Karpas-422 (cell line): ENCODE results near the gene PDE4DIP. TPM values are rescaled to one million over a fixed set of nuclear protein-coding genes. Genes with fewer than 3 reads are reported as not detected.
"Not testable (repeated sequence)": the region's sequence is repeated elsewhere in the genome, so short reads cannot be mapped to it uniquely, and the experiment has no call there.

Experiments used
- DNase-seq: peaks from one replicate; pipeline ENCODE4 v3.0.0-alpha.2; 2015
- H2AFZ ChIP-seq: fragments of 200-600 bp; sonication (generic); 2 replicates; pipeline ENCODE4 v1.6.1; 2014; ENCODE audit warnings: antibody characterized with exemption, low read length, mixed read lengths
- H3K27ac ChIP-seq: fragments of 200-600 bp; sonication (generic); 2 replicates; pipeline ENCODE4 v1.5.1; 2014; ENCODE audit warnings: mild to moderate bottlenecking, low read length, moderate library complexity
- H3K27me3 ChIP-seq: fragments of 200-600 bp; sonication (generic); 2 replicates; pipeline ENCODE4 v1.6.1; 2014; ENCODE audit warnings: low read length, mixed read lengths
- H3K36me3 ChIP-seq: fragments of 200-600 bp; sonication (generic); 2 replicates; pipeline ENCODE4 v1.6.1; 2014; ENCODE audit warnings: low read length, mixed read lengths; ENCODE audit not compliant: insufficient read depth
- H3K4me1 ChIP-seq: fragments of 200-600 bp; sonication (generic); 2 replicates; pipeline ENCODE4 v1.6.1; 2014; ENCODE audit warnings: mild to moderate bottlenecking, low read length, mixed read lengths
- H3K4me2 ChIP-seq: fragments of 200-600 bp; sonication (generic); 2 replicates; pipeline ENCODE4 v1.6.1; 2014; ENCODE audit warnings: low read length, low read depth, mild to moderate bottlenecking; ENCODE audit not compliant: poor library complexity, severe bottlenecking
- H3K4me3 ChIP-seq: fragments of 200-600 bp; sonication (generic); 2 replicates; pipeline ENCODE4 v1.5.1; 2014; ENCODE audit warnings: mild to moderate bottlenecking, antibody characterized with exemption, low read length, mixed read lengths
- H3K79me2 ChIP-seq: fragments of 200-600 bp; sonication (generic); 2 replicates; pipeline ENCODE4 v1.6.1; 2014; ENCODE audit warnings: mild to moderate bottlenecking, low read length, mixed read lengths
- H3K9ac ChIP-seq: fragments of 200-600 bp; sonication (generic); 2 replicates; pipeline ENCODE4 v1.6.0; 2014; ENCODE audit warnings: low read length
- H3K9me2 ChIP-seq: fragments of 200-600 bp; sonication (generic), shearing (Covaris generic); replicated peaks from 2 replicates; pipeline ENCODE4 v1.6.0; 2014; ENCODE audit warnings: mild to moderate bottlenecking, low read length, moderate library complexity; ENCODE audit not compliant: insufficient read depth
- H3K9me3 ChIP-seq: fragments of 300-700, 200-600 bp; sonication (generic); 2 replicates; pipeline ENCODE4 v1.6.1; 2014; ENCODE audit warnings: low read length, mixed read lengths
- H4K20me1 ChIP-seq: fragments of 200-600 bp; sonication (generic); 2 replicates; pipeline ENCODE4 v1.6.1; 2014; ENCODE audit warnings: mild to moderate bottlenecking, antibody characterized with exemption, low read length, low read depth; ENCODE audit not compliant: insufficient read depth
- total RNA-seq: library from RNA; depleted of rRNA; stranded (reverse); fragments of >200 nt; shearing (Covaris generic); gene quantifications from 2 replicates; pipeline ENCODE4 v1.2.3, GENCODE V29; 2014; ENCODE audit warnings: low replicate concordance

Gene PDE4DIP
- total RNA-seq, 1 experiment from 2014 or later: 15.6 TPM

GRCh38 chr1:148885219-148885618 lies 41.0 kb downstream of the PDE4DIP start:
- DNase-seq, H3K9ac ChIP-seq, H3K4me2 ChIP-seq, H3K27me3 ChIP-seq, H3K9me3 ChIP-seq, H3K4me1 ChIP-seq, H4K20me1 ChIP-seq, H3K27ac ChIP-seq, H2AFZ ChIP-seq, H3K4me3 ChIP-seq, H3K9me2 ChIP-seq, H3K79me2 ChIP-seq, H3K36me3 ChIP-seq: not testable (repeated sequence)

GRCh38 chr1:148886293-148886692 lies 42.1 kb downstream of the PDE4DIP start:
- H3K27ac ChIP-seq, H3K36me3 ChIP-seq, H3K4me2 ChIP-seq, H3K4me3 ChIP-seq, H3K27me3 ChIP-seq, H2AFZ ChIP-seq, H3K4me1 ChIP-seq, H3K9ac ChIP-seq, H3K79me2 ChIP-seq, DNase-seq, H3K9me3 ChIP-seq, H4K20me1 ChIP-seq, H3K9me2 ChIP-seq: not testable (repeated sequence)

- not testable (repeated sequence) for H3K4me2 ChIP-seq, H3K9ac ChIP-seq, H2AFZ ChIP-seq, H3K79me2 ChIP-seq, H3K27me3 ChIP-seq, DNase-seq, H3K9me2 ChIP-seq, H3K9me3 ChIP-seq, H3K36me3 ChIP-seq, H4K20me1 ChIP-seq, H3K27ac ChIP-seq, H3K4me3 ChIP-seq, H3K4me1 ChIP-seq
Observed at GRCh38 chr1:148888597-148888996, 44.4 kb downstream of the PDE4DIP start.

- not testable (repeated sequence) for H3K4me1 ChIP-seq, H3K79me2 ChIP-seq, H3K4me2 ChIP-seq, H3K9me3 ChIP-seq, H3K36me3 ChIP-seq, H3K9me2 ChIP-seq, H3K9ac ChIP-seq, H3K4me3 ChIP-seq, H4K20me1 ChIP-seq, DNase-seq, H3K27ac ChIP-seq, H2AFZ ChIP-seq, H3K27me3 ChIP-seq
Observed at GRCh38 chr1:148889267-148890074, 45.2 kb downstream of the PDE4DIP start.

- not testable (repeated sequence) for H3K36me3 ChIP-seq, DNase-seq, H3K9me3 ChIP-seq, H3K27me3 ChIP-seq, H3K4me1 ChIP-seq, H2AFZ ChIP-seq, H3K79me2 ChIP-seq, H4K20me1 ChIP-seq, H3K4me3 ChIP-seq, H3K4me2 ChIP-seq, H3K9ac ChIP-seq, H3K9me2 ChIP-seq, H3K27ac ChIP-seq
Observed at GRCh38 chr1:148890075-148890568, 45.9 kb downstream of the PDE4DIP start.

- H3K27me3 ChIP-seq: not testable (repeated sequence)
Observed at GRCh38 chr1:148894360-148895352, 50.4 kb downstream of the PDE4DIP start.

GRCh38 chr1:148900026-148900425 lies 55.8 kb downstream of the PDE4DIP start:
- H3K27ac ChIP-seq, H3K4me3 ChIP-seq: not testable (repeated sequence)

More at GRCh38 chr1:148894360-148895352, 50.4 kb downstream of the PDE4DIP start:
- H4K20me1 ChIP-seq, H2AFZ ChIP-seq, DNase-seq, H3K79me2 ChIP-seq, H3K9ac ChIP-seq, H3K9me2 ChIP-seq, H3K4me2 ChIP-seq, H3K4me3 ChIP-seq, H3K36me3 ChIP-seq, H3K4me1 ChIP-seq, H3K27ac ChIP-seq, H3K9me3 ChIP-seq: not testable (repeated sequence)

GRCh38 chr1:148900691-148901090 lies 56.5 kb downstream of the PDE4DIP start:
- H3K79me2 ChIP-seq: not testable (repeated sequence)

More at GRCh38 chr1:148900026-148900425, 55.8 kb downstream of the PDE4DIP start:
- H3K4me1 ChIP-seq, H3K27me3 ChIP-seq, H3K79me2 ChIP-seq, H3K9ac ChIP-seq, H3K9me3 ChIP-seq, H3K36me3 ChIP-seq, H3K9me2 ChIP-seq, H3K4me2 ChIP-seq, DNase-seq, H2AFZ ChIP-seq, H4K20me1 ChIP-seq: not testable (repeated sequence)

More at GRCh38 chr1:148900691-148901090, 56.5 kb downstream of the PDE4DIP start:
- H3K9me2 ChIP-seq, H3K4me3 ChIP-seq, H3K9ac ChIP-seq, H3K27ac ChIP-seq, H3K9me3 ChIP-seq, H3K4me2 ChIP-seq, H4K20me1 ChIP-seq, H3K36me3 ChIP-seq, H3K27me3 ChIP-seq, DNase-seq, H2AFZ ChIP-seq, H3K4me1 ChIP-seq: not testable (repeated sequence)
